Activated gamma-delta T cell treated with anti-CD3 and anti-CD28 coated beads, Interleukin-2, amount 50 U/mL, for 16 hours (primary cell): ENCODE data around the gene PSME4.
"Not testable (repeated sequence)": the region's sequence is repeated elsewhere in the genome, so short reads cannot be mapped to it uniquely, and the experiment has no call there.

Source experiments
- DNase-seq: peaks from one replicate; pipeline ENCODE4 v3.0.0-alpha.2; 2020; ENCODE audit warnings: low read depth

The PSME4 gene

GRCh38 chr2:53829273-53829979 lies 141.4 kb downstream of the PSME4 start:
- no peak for DNase-seq

DNA sequence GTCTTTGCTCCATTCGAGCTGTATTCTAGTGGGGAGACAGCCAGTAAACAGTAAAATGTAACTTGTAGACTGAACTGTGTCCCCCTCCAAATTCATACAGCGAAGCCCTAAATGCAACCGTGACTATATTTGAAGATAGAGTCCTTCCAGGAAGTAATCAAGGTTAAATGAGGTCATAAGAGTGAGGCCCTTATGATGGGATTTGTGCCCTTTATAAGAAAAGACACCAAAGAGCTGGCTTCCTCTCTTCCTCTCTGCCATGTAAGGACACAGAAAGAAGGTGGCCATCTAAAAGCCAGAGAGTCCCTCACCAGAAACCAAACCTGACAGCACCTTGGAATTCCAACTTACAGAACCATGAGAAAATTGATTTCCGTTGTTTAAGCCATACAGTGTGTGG lies 142.5 kb downstream of the PSME4 start:
- no peak for DNase-seq

DNA sequence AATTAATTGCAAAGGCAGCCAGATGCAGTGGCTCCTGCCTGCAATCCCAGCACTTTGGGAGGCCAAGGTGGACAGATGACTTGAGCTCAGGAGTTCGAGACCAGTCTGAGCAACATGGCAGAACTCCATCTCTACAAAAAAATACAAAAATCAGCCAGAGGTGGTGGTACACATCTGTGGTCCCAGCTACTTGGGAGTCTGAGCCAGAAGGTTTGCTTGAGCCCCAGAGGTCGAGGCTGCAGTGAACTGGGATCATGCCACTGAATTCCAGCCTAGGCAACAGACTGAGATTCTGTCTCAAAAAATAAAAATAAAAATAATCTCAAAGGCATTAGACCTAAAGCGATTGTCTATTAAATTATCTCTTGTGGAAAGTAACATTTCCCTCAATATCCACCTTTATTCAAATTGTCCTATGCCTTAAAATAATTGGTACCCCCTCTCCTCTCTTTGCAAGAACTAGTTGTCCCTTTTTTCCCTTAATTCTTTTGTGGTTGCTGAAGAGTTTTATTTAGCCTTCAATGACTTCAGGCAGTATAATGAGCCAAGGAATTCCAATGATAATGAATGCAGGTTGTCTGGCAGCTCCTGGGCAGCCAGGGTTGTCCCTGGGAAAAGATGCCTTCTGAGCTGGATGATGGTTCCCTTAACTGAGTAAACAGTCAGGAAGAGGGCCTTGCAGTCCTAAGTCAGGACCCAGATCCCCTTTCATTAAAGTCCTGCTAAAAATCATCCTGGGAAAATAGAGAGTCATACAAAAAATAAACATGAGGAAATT lies 143.2 kb downstream of the PSME4 start:
- DNase-seq = no peak

GRCh38 chr2:53826587-53827397 lies 144.0 kb downstream of the PSME4 start:
- no peak for DNase-seq

GRCh38 chr2:53826030-53826410 lies 144.8 kb downstream of the PSME4 start:
- DNase-seq = no peak

DNA sequence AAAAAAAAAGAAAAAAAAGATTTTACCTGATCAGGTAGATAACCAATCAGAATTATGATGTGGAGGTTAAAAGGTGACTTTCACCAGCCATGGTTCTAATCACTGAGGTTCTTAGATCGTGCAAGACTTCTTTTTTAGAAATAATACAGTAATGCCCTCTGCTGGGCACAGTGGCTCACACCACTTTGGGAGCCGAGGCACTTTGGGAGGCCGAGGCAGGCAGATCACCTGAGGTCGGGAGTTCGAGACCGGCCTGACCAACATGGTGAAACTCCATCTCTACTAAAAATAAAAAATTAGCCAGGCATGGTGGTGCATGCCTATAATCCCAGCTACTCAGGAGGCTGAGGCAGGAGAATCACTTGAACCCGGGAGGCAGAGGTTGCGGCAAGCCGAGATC lies 147.2 kb downstream of the PSME4 start:
- not testable (repeated sequence) for DNase-seq

DNA sequence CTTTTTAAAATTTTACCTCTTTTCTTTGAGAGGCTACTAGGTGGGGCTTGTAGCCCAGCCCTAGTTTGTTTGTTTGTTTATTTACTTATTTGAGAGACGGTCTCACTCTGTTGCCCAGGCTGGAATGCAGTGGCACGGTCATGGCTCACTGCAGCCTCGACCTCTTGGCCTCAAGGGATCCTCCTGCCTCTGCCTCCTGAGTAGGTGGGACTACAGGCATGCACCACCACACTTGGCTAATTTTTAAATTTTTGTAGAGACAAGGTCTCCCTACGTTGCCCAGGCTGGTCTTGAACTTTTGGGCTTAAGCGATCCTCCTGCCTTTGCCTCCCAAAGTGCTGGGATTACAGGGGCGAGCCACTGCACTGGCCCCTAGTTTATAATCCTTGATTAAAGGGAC lies 149.0 kb downstream of the PSME4 start:
- no peak for DNase-seq

- DNase-seq = no peak
Measured at GRCh38 chr2:53820711-53821110, 150.1 kb downstream of the PSME4 start.

DNA sequence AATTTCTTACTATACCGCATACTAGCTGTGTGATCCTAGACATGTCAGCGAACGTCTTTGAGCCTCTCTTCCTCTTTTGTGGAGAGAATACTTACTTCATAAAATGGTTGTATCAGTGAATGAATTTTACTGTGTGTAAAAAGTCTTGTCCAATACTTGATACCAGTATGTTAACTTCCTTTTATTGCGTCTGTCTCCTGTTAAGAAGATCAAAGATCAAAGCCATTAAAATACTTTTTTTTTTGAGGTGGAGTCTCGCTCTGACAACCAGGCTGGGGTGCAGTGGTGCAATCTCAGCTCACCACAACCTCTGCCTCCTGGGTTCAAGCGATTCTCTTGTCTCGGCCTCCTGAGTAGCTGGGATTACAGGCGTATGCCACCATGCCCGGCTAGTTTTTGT lies 150.7 kb downstream of the PSME4 start:
- no peak for DNase-seq

GRCh38 chr2:53819634-53820033 lies 151.2 kb downstream of the PSME4 start:
- no peak for DNase-seq

DNA sequence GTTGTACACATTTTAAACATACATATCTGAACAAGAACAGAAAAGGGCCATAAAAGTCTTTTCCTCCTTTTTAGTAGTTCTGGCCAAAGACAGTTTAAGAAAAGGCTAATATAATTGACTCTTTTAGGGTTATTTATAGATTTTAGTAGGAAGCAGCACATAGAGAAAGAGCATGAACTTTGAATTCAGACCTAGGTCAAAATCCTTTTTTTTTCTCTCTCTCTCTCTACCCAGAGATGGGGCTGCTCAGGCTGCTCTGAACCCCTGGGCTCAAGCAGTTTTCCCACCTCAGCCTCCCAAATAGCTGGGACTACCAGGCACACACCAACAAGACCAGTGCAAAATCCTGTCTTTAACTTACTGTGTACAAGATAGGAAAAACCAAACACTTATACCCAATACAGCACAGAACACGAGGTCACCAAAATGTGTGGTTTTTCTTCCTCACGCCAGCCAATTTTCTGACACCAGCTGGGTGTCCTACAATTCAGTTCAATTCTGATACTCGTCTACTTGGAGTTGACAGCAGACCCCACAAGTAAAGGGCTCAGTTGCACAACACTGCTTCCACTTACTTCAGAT lies 151.8 kb downstream of the PSME4 start:
- DNase-seq = no peak
